Choroid plexus epithelial cell (primary cell): ENCODE data around the gene RAX.
"Not testable (repeated sequence)": the region's sequence is repeated elsewhere in the genome, so short reads cannot be mapped to it uniquely, and the experiment has no call there.

ENCODE experiments used
- DNase-seq: peaks from one replicate; pipeline ENCODE4 v3.0.0-alpha.2; 2010; ENCODE audit warnings: low read depth
- H3K4me3 ChIP-seq: 2 replicates; pipeline ENCODE4 v1.5.1; 2011; ENCODE audit warnings: low read depth, mild to moderate bottlenecking, control low read depth, low read length, moderate library complexity
- CTCF ChIP-seq: conservative IDR thresholded peaks from 2 replicates; pipeline ENCODE4 v1.5.1; 2011; ENCODE audit warnings: low read depth, mild to moderate bottlenecking, control low read depth, inconsistent platforms, low read length, moderate library complexity

Gene RAX

GRCh38 chr18:59265246-59265973 lies 7.8 kb downstream of the RAX start:
- H3K4me3 ChIP-seq, result no peak overlapping the region
- no peak for DNase-seq
- no peak for TF ChIP-seq CTCF

DNA sequence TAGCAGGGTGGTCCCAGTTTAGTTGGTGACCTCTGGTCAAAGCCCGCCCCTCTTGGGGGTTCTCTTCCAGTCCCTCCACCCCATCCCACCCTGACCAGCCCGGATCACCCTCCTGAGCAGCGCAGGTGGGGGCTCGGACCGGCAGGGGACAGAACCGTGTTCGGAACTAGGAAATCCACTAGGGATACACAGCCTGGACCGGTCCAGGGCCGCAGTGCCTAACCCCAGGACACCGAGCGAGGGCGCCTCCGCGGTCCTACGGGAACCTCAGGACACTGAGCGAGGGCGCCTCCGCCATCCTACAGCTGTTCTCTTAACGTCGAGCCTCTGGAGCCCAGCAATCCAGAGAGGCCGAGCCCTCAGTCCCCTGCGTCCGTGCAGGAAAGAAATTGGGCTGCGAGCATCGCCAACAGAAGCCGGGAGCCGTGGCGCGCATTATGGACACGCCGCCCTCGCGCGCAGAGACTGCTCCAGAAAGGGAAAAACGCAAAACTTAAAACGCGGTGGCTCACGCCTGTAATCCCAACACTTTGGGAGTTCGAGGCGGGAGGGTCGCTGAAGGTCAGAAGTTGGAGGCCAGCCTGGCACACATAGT lies 8.5 kb downstream of the RAX start:
- DNase-seq, result no peak
- no peak overlapping the region for H3K4me3 ChIP-seq
- no peak for TF ChIP-seq CTCF

DNA sequence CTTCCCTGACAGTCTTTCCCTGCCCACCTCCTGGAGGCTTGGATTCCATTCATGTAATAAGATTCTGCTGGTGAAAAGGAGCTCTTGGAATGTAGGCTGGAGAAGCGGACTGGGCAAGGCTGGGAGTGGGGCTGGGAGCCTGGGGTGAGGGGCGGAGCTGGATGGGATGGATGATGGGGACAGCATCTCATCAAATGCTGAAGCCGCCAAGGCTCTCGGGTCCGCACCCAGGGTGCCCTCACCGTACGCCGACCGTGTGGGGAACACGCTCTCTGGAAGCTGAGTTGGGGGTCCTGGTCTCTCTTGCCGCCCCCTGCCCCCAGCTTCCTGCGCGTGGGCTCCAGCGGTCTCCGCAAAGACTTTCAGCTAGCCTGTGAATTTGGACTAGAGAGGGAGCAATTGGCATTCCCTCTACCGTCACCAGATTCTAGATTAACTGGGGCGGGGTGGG lies 9.1 kb downstream of the RAX start:
- no peak for TF ChIP-seq CTCF
- H3K4me3 ChIP-seq, result no peak overlapping the region
- DNase-seq, result no peak

GRCh38 chr18:59263661-59264060 lies 9.6 kb downstream of the RAX start:
- TF ChIP-seq CTCF, result no peak
- DNase-seq, result no peak
- H3K4me3 ChIP-seq, result no peak overlapping the region

DNA sequence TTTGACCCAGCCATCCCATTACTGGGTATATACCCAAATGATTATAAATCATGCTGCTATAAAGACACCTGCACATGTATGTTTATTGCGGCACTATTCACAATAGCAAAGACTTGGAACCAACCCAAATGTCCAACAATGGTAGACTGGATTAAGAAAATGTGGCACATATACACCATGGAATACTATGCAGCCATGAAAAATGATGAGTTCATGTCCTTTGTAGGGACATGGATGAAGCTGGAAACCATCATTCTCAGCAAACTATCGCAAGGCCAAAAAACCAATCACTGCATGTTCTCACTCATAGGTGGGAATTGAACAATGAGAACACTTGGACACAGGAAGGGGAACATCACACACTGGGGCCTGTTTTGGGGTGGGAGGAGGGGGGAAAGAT lies 11.0 kb downstream of the RAX start:
- not testable (repeated sequence) for DNase-seq, H3K4me3 ChIP-seq

DNA sequence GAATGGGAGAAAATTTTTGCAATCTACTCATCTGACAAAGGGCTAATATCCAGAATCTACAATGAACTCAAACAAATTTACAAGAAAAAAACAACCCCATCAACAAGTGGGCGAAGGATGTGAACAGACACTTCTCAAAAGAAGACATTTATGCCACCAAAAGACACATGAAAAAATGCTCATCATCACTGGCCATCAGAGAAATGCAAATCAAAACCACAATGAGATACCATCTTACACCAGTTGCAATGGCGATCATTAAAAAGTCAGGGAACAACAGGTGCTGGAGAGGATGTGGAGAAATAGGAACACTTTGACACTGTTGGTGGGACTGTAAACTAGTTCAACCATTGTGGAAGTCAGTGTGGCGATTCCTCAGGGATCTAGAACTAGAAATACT lies 11.4 kb downstream of the RAX start:
- H3K4me3 ChIP-seq, DNase-seq: not testable (repeated sequence)

DNA sequence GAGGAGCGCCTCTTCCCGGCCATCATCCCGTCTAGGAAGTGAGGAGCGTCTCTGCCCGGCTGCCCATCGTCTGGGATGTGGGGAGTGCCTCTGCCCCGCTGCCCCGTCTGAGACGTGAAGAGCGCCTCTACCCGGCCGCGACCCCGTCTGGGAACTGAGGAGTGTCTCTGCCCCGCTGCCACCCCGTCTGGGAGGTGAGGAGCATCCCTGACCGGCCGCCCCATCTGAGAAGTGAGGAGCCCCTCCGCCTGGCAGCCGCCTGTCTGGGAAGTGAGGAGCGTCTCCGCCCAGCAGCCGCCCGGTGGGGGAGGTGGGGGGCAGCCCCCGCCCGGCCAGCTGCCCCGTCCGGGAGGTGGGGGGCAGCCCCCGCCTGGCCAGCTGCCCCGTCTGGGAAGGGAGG lies 17.8 kb downstream of the RAX start:
- DNase-seq, H3K4me3 ChIP-seq: not testable (repeated sequence)

- peak; percentile 85 for TF ChIP-seq CTCF
- peak; percentile 93 for DNase-seq
- H3K4me3 ChIP-seq, result no peak overlapping the region
Measured at GRCh38 chr18:59249199-59249774, 24.0 kb downstream of the RAX start.
